Gastroesophageal sphincter (tissue), 3 donors: ENCODE results near the gene GCN1.
"Not testable (repeated sequence)": the region's sequence is repeated elsewhere in the genome, so short reads cannot be mapped to it uniquely, and the experiment has no call there.

Experiments
- CTCF ChIP-seq, 4 experiments: fragments of 200-600 bp in 2 of 4; fragments of 450-650 bp in 2 of 4; sonication (generic) in 1 of 4; IDR thresholded peaks; one replicate each; pipeline ENCODE4 v1.5.1; 2017 to 2019; ENCODE audit warnings: antibody characterized with exemption in 4 of 4, mild to moderate bottlenecking in 2 of 4, moderate library complexity in 2 of 4
- POLR2A ChIP-seq, 2 donors: fragments of 450-650 bp; IDR thresholded peaks; one replicate each; pipeline ENCODE4 v1.6.1; 2017; ENCODE audit warnings: antibody characterized with exemption in 2 of 2, mild to moderate bottlenecking in 2 of 2, moderate library complexity in 1 of 2
- POLR2AphosphoS5 ChIP-seq: sonication (generic); formaldehyde crosslinking; IDR thresholded peaks from one replicate; pipeline ENCODE4 v1.6.1; 2017; ENCODE audit warnings: antibody characterized with exemption

- TF ChIP-seq CTCF (IDR thresholded peaks at IDR 0.05); POLR2A (IDR thresholded peaks at IDR 0.05); POLR2AphosphoS5: not testable (repeated sequence)
Measured at GRCh38 chr12:120213182-120213581, 18.7 kb upstream of the GCN1 start.
